Kidney (tissue), 14 donors: ENCODE data around the gene PRKD2. TPM values are rescaled to one million over a fixed set of nuclear protein-coding genes. Genes with fewer than 3 reads are reported as not detected.

Experiments
- DNase-seq, 5 donors: peaks; one replicate each; pipeline ENCODE4 v3.0.0-alpha.2; 2013 to 2020
- FAIRE-seq: peaks from 2 replicates; lab custom pipeline; 2012; peaks lifted over from hg19 to GRCh38; lab: Jason Lieb, UNC
- H3K27ac ChIP-seq, 2 donors: one replicate each; pipeline ENCODE4 v1.7.0; 2013; ENCODE audit warnings: low read depth in 2 of 2, low read length in 2 of 2, inconsistent platforms in 1 of 2
- H3K27me3 ChIP-seq: one replicate; pipeline ENCODE4 v1.7.1; 2013; ENCODE audit warnings: low read length, inconsistent platforms; ENCODE audit not compliant: control insufficient read depth, insufficient read depth
- H3K36me3 ChIP-seq, 3 donors: one replicate each; pipeline versions ENCODE4 v1.7.0 to v1.7.1; 2013; ENCODE audit warnings: low read length in 3 of 3, control low read depth in 1 of 3, inconsistent platforms in 1 of 3; ENCODE audit not compliant: insufficient read depth in 3 of 3, control insufficient read depth in 2 of 3
- H3K4me1 ChIP-seq, 3 donors: one replicate each; pipeline versions ENCODE4 v1.7.0 to v1.7.1; 2013; ENCODE audit warnings: low read length in 3 of 3, inconsistent platforms in 1 of 3, low read depth in 1 of 3; ENCODE audit not compliant: control insufficient read depth in 2 of 3, insufficient read depth in 2 of 3
- H3K4me3 ChIP-seq, 3 donors: one replicate each; pipeline versions ENCODE4 v1.7.0 to v1.8.1; 2013; ENCODE audit warnings: low read length in 3 of 3, control low read depth in 1 of 3, inconsistent platforms in 1 of 3
- H3K9ac ChIP-seq, 3 donors: one replicate each; pipeline versions ENCODE4 v1.7.0 to v1.7.1; 2013; ENCODE audit warnings: low read length in 3 of 3, control low read depth in 1 of 3, inconsistent platforms in 1 of 3
- H3K9me3 ChIP-seq, 3 donors: one replicate each; pipeline versions ENCODE4 v1.7.0 to v1.7.1; 2013; ENCODE audit warnings: low read length in 3 of 3, control low read depth in 1 of 3, inconsistent platforms in 1 of 3; ENCODE audit not compliant: control insufficient read depth in 2 of 3, insufficient read depth in 1 of 3
- intact Hi-C: fragments of 100-400 bp; cut with DNase I; formaldehyde crosslinking; loops from one replicate; pipeline ENCODE4 v1.11.1; 2022
- polyA plus RNA-seq: library from polyadenylated mRNA; stranded (reverse); fragments of 350-450 nt; fragmentation: Illumina TruSeq; extraction: RNeasy Lipid Tissue Mini Kit (QIAGEN cat#74804); gene quantifications from one replicate; pipeline ENCODE4 v1.2.3, GENCODE V29; 2014; ENCODE audit warnings: low read depth, low replicate concordance; ENCODE audit not compliant: insufficient read depth
- total RNA-seq: library from RNA; stranded (reverse); fragmentation: NEBNext Ultra II Directional; extraction: Animal tissue kit (Norgen Biotek cat#: 25700); gene quantifications from one replicate; pipeline ENCODE4 v1.2.1, GENCODE V29; 2021
- TF ChIP-seq, protein P1 (sequence below): IDR thresholded peaks from 3 replicates; pipeline ENCODE4 v1.5.1; 2012; ENCODE audit warnings: mild to moderate bottlenecking, moderate library complexity, borderline replicate concordance; ENCODE audit not compliant: insufficient read depth; ENCODE audit errors: extremely low read depth
- donor health status: control.
- donor health status: control.
- donor health status: control.
- donor health status: control.
- donor health status: control.
- donor health status: DM: yes; HTN: yes; CAD: no.
- donor health status: Normal renal cell carcinoma (clear cell type).

The PRKD2 gene
- total and polyA plus RNA-seq, 2 donors from 2014 or later, result 26.7 to 69.8 TPM

DNA sequence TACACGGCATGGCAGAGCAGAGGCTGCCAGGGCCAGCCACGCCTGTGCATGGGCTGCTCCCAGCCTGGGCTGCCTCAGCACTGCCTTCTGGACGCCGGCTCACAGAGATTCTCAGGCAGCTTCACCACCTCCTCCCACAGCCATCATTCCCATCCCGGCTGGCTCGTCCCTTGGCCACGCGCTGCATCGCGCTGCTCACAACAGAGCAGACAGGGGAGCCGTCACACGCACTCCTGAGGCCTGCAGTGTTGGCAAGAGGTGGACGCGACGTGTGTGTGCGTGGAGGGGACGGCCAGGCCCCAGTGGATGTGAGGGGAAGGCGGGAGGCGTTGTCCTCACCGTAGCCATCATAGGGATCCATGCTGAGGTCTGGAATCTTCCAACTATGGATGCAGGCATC is 7.6 kb upstream of the PRKD2 start:
- DNase-seq, result peak in 1 of 5 donors; percentile 55
- no peak overlapping the region for H3K4me3 ChIP-seq
- H3K27me3 ChIP-seq, result no peaks in the 10 kb centered on the region
- no peak overlapping the region for H3K9ac ChIP-seq
- no peaks in the 10 kb centered on the region for H3K9me3 ChIP-seq
- peaks cover 0 to 7% (median 0%) of the 10 kb centered on the region in 3 donors for H3K4me1 ChIP-seq
- H3K36me3 ChIP-seq, result peaks cover 0 to 54% (median 28%) of the 10 kb centered on the region in 3 donors
- TF ChIP-seq, protein P1, sequence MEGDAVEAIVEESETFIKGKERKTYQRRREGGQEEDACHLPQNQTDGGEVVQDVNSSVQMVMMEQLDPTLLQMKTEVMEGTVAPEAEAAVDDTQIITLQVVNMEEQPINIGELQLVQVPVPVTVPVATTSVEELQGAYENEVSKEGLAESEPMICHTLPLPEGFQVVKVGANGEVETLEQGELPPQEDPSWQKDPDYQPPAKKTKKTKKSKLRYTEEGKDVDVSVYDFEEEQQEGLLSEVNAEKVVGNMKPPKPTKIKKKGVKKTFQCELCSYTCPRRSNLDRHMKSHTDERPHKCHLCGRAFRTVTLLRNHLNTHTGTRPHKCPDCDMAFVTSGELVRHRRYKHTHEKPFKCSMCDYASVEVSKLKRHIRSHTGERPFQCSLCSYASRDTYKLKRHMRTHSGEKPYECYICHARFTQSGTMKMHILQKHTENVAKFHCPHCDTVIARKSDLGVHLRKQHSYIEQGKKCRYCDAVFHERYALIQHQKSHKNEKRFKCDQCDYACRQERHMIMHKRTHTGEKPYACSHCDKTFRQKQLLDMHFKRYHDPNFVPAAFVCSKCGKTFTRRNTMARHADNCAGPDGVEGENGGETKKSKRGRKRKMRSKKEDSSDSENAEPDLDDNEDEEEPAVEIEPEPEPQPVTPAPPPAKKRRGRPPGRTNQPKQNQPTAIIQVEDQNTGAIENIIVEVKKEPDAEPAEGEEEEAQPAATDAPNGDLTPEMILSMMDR, result no peak
- FAIRE-seq, result no peak
- intact Hi-C loops, result no loop called here
- no peak overlapping the region for H3K27ac ChIP-seq

GRCh38 chr19:46723471-46723870 is 6.6 kb upstream of the PRKD2 start:
- intact Hi-C loops, result no loop called here
- H3K27me3 ChIP-seq, result no peaks in the 10 kb centered on the region
- DNase-seq (peak in 1 of 5 donors; percentile 21), FAIRE-seq (no peak)
- peaks cover 0 to 4% (median 0%) of the 10 kb centered on the region in 3 donors for H3K4me1 ChIP-seq
- TF ChIP-seq, protein P1, result no peak
- H3K9me3 ChIP-seq, result no peaks in the 10 kb centered on the region
- H3K36me3 ChIP-seq, result peaks cover 0 to 45% (median 22%) of the 10 kb centered on the region in 3 donors
- no peak overlapping the region for H3K4me3 ChIP-seq
- no peak overlapping the region for H3K9ac ChIP-seq
- no peak overlapping the region for H3K27ac ChIP-seq

- Histone ChIP-seq H3K4me1 (peaks cover 0 to 6% (median 0%) of the 10 kb centered on the region in 3 donors), H3K27ac (no peak overlapping the region), H3K4me3 (no peak overlapping the region), H3K9ac (no peak overlapping the region), H3K36me3 (peaks cover 0 to 41% (median 22%) of the 10 kb centered on the region in 3 donors), H3K27me3 (no peaks in the 10 kb centered on the region), H3K9me3 (no peaks in the 10 kb centered on the region)
- FAIRE-seq (no peak), DNase-seq (peak in 1 of 5 donors; percentile 59)
- intact Hi-C loops, result no loop called here
- TF ChIP-seq, protein P1, result no peak
Measured at GRCh38 chr19:46723023-46723461, 6.1 kb upstream of the PRKD2 start.
